Right lobe of liver (tissue), 6 donors: Measurements from ENCODE around the gene HES2. TPM values are rescaled to one million over a fixed set of nuclear protein-coding genes. Genes with fewer than 3 reads are reported as not detected.

Experiments
- ATAC-seq, 4 donors: fragments of 200-7000 bp; cut with Tn5 transposase; one replicate each; pipeline ENCODE4 v1.9.1; 2020; ENCODE audit warnings: mild to moderate bottlenecking in 4 of 4, moderate library complexity in 4 of 4
- DNase-seq, 3 donors: peaks; one replicate each; pipeline ENCODE4 v3.0.0-alpha.2; 2020
- H3K27ac ChIP-seq, 3 donors: fragments of 200-600 bp; one replicate each; pipeline ENCODE4 v1.8.0; 2022
- H3K27me3 ChIP-seq, 2 donors: fragments of 200-600 bp; one replicate each; pipeline ENCODE4 v1.8.0; 2022
- H3K36me3 ChIP-seq, 4 donors: fragments of 200-600 bp; sonication (generic) in 1 of 4; one replicate each; pipeline versions ENCODE4 v1.5.1 to v1.8.0; 2017 to 2022; ENCODE audit warnings: control low read depth in 1 of 4
- H3K4me1 ChIP-seq, 4 donors: fragments of 200-600 bp; sonication (generic) in 1 of 4; one replicate each; pipeline versions ENCODE4 v1.5.1 to v1.8.0; 2017 to 2022; ENCODE audit warnings: control low read depth in 1 of 4
- H3K4me3 ChIP-seq, 3 donors: fragments of 200-600 bp; one replicate each; pipeline ENCODE4 v1.8.0; 2022
- H3K9me3 ChIP-seq, 4 donors: fragments of 200-600 bp; sonication (generic) in 1 of 4; one replicate each; pipeline versions ENCODE4 v1.5.1 to v1.8.0; 2017 to 2022; ENCODE audit warnings: control low read depth in 1 of 4
- CTCF ChIP-seq, 4 donors: fragments of 200-600 bp in 3 of 4; fragments of 450-650 bp in 1 of 4; IDR thresholded peaks; one replicate each; pipeline versions ENCODE4 v1.5.1 to v1.8.0; 2016 to 2022; ENCODE audit warnings: antibody characterized with exemption in 4 of 4, mild to moderate bottlenecking in 2 of 4
- POLR2A ChIP-seq: fragments of 450-650 bp; IDR thresholded peaks from one replicate; pipeline ENCODE4 v1.6.1; 2017; ENCODE audit warnings: antibody characterized with exemption, mild to moderate bottlenecking
- WGBS: methylation state at CpG from one replicate; pipeline ENCODE4 v1.1.6; 2018; ENCODE audit warnings: low coverage, low lambda C conversion rate; ENCODE audit not compliant: insufficient coverage; ENCODE audit errors: missing lambda C conversion rate; 5-methylcytosine and 5-hydroxymethylcytosine counted together
- intact Hi-C, 2 donors: fragments of 100-400 bp; cut with DNase I; formaldehyde crosslinking; loops; one replicate each; pipeline versions ENCODE4 v1.11.2 to v1.14.1; 2022
- total RNA-seq, 6 experiments: library from RNA; depleted of rRNA in 2 of 6; stranded (reverse); fragments of >200 nt in 2 of 6; fragmentation: NEBNext Ultra II Directional in 3 of 6; extraction: Animal tissue kit (Norgen Biotek cat#: 25700) in 3 of 6; gene quantifications; one replicate each; pipeline versions ENCODE4 v1.1.0 to v1.2.4, GENCODE V29; 2016 to 2023
- donor health status: DM: no; HTN: yes; CAD: no.
- donor health status: DM: no; HTN: no; CAD: no.
- donor health status: DM: no; HTN: no; CAD: no.
- donor health status: DM: no; HTN: yes; CAD: no.
- donor health status: DM: no; HTN: yes; CAD: no.

The HES2 gene
- total RNA-seq, 6 experiments from 2014 or later, result 0.27 to 1.2 (median 0.68) TPM; not detected in 3

- H3K4me3 ChIP-seq, result no peak overlapping the region
- H3K27ac ChIP-seq, result no peak overlapping the region
- no peaks in the 10 kb centered on the region for H3K36me3 ChIP-seq
- DNase-seq, result no peak
- WGBS, result no CpG with 5 or more reads among the region's 44 CpGs
- H3K4me1 ChIP-seq, result peaks cover 0 to 36% (median 0%) of the 10 kb centered on the region in 4 donors
- ATAC-seq, result no peak
- no peaks in the 10 kb centered on the region for H3K9me3 ChIP-seq
- no peak for TF ChIP-seq POLR2A
- TF ChIP-seq CTCF (IDR thresholded peaks at IDR 0.05), result no peak
- peaks cover under 1 to 32% of the 10 kb centered on the region in 2 donors for H3K27me3 ChIP-seq
- intact Hi-C loops, result loop anchor here in 1 of 2 donors (10.0 kb wide), 1 partner anchor 176 kb away; the partner anchor contains the start of gene HES3
Observed at GRCh38 chr1:6420454-6421042, 829 bp upstream of the HES2 start.

- H3K4me3 ChIP-seq, result peak overlapping the region in 1 of 3 donors; percentile 13
- H3K4me1 ChIP-seq, result peaks cover 0 to 28% (median 0%) of the 10 kb centered on the region in 4 donors
- no peak for ATAC-seq
- DNase-seq, result no peak
- no CpG with 5 or more reads among the region's 48 CpGs for WGBS
- H3K9me3 ChIP-seq, result no peaks in the 10 kb centered on the region
- no peaks in the 10 kb centered on the region for H3K36me3 ChIP-seq
- H3K27ac ChIP-seq, result no peak overlapping the region
- TF ChIP-seq POLR2A (no peak), CTCF (IDR thresholded peaks at IDR 0.05) (no peak)
- peaks cover 0 to 23% of the 10 kb centered on the region in 2 donors for H3K27me3 ChIP-seq
- intact Hi-C loops, result no loop called here
Observed at GRCh38 chr1:6419397-6419803, 319 bp downstream of the HES2 start.

GRCh38 chr1:6418668-6419396 lies 887 bp downstream of the HES2 start:
- no peak for TF ChIP-seq POLR2A
- TF ChIP-seq CTCF (IDR thresholded peaks at IDR 0.05), result no peak
- ATAC-seq, result peak; percentile 2 to 52 (median 41)
- no peak for DNase-seq
- Histone ChIP-seq H3K4me3 (peak overlapping the region in 1 of 3 donors; percentile 21), H3K4me1 (peaks cover 0 to 25% (median 0%) of the 10 kb centered on the region in 4 donors), H3K9me3 (no peaks in the 10 kb centered on the region), H3K36me3 (no peaks in the 10 kb centered on the region), H3K27me3 (peaks cover 0 to 17% of the 10 kb centered on the region in 2 donors), H3K27ac (no peak overlapping the region)
- intact Hi-C loops, result no loop called here
- 6% methylated on average over 21 of the region's 69 CpGs for WGBS

- peak; percentile 78 to 80 (median 79) for DNase-seq
- 64% methylated on average over 4 of the region's 8 CpGs for WGBS
- no peak for TF ChIP-seq POLR2A
- TF ChIP-seq CTCF (IDR thresholded peaks at IDR 0.05), result no peak
- H3K4me1 ChIP-seq, result peaks cover 0 to 25% (median 0%) of the 10 kb centered on the region in 4 donors
- no peaks in the 10 kb centered on the region for H3K36me3 ChIP-seq
- H3K4me3 ChIP-seq, result peak overlapping the region in 1 of 3 donors; percentile 21
- no peaks in the 10 kb centered on the region for H3K9me3 ChIP-seq
- peak; percentile 79 to 89 (median 86) for ATAC-seq
- H3K27ac ChIP-seq, result no peak overlapping the region
- intact Hi-C loops, result no loop called here
- peaks cover 0 to 16% of the 10 kb centered on the region in 2 donors for H3K27me3 ChIP-seq
Observed at GRCh38 chr1:6417961-6418667, 1.6 kb downstream of the HES2 start.
